Transverse colon (tissue), 4 donors: Measurements from ENCODE around the gene GOLT1B.

Experiments
- POLR2AphosphoS5 ChIP-seq, 3 donors: sonication (generic); formaldehyde crosslinking; IDR thresholded peaks; one replicate each; pipeline ENCODE4 v1.6.1; 2016; ENCODE audit warnings: antibody characterized with exemption in 3 of 3
- TF ChIP-seq, protein P1 (sequence below), 5 experiments: fragments of 200-600 bp in 3 of 5; fragments of 450-650 bp in 2 of 5; sonication (generic) in 3 of 5; IDR thresholded peaks; 1 replicate in 2 of 5; 2 replicates in 3 of 5; pipeline ENCODE4 v1.5.1; 2016 to 2017; ENCODE audit warnings: antibody characterized with exemption in 5 of 5, inconsistent platforms in 3 of 5, mild to moderate bottlenecking in 2 of 5, moderate library complexity in 1 of 5

- TF ChIP-seq POLR2AphosphoS5 (IDR thresholded peaks at IDR 0.05) = no peak
- TF ChIP-seq, protein P1, sequence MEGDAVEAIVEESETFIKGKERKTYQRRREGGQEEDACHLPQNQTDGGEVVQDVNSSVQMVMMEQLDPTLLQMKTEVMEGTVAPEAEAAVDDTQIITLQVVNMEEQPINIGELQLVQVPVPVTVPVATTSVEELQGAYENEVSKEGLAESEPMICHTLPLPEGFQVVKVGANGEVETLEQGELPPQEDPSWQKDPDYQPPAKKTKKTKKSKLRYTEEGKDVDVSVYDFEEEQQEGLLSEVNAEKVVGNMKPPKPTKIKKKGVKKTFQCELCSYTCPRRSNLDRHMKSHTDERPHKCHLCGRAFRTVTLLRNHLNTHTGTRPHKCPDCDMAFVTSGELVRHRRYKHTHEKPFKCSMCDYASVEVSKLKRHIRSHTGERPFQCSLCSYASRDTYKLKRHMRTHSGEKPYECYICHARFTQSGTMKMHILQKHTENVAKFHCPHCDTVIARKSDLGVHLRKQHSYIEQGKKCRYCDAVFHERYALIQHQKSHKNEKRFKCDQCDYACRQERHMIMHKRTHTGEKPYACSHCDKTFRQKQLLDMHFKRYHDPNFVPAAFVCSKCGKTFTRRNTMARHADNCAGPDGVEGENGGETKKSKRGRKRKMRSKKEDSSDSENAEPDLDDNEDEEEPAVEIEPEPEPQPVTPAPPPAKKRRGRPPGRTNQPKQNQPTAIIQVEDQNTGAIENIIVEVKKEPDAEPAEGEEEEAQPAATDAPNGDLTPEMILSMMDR (IDR thresholded peaks at IDR 0.05) = no peak
Observed at GRCh38 chr12:21526721-21527345, 25.2 kb downstream of the GOLT1B start.
